Medulla oblongata (tissue), 1 donor: ENCODE data around the gene NET1.
"Not testable (repeated sequence)": the region's sequence is repeated elsewhere in the genome, so short reads cannot be mapped to it uniquely, and the experiment has no call there.

Experiments used
- DNase-seq: peaks from one replicate; pipeline ENCODE4 v3.0.0-alpha.2; 2015; ENCODE audit errors: extremely low spot score

The NET1 gene

DNA sequence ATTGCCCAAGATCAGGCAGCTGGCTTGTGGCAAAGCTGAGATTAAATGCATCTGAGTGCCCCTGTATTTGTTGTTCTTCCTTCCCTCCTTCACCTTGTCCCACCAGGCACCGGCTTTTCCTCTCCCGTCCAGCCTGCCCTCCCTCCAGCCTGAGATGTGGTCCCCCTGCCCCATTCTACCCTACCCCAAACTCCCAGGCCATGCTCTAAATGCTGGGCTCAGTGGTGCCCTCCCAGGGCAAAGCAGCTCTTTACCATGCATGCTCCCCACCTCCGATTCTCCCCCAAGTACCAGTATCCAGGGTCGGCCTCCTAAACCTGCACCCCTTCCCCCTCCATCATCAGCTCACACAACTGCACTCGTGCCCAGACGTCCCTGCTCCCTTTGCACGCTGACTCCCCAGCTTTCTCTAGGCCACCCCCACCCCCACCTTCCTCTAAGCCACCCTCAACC, 50.5 kb downstream of the NET1 start:
- DNase-seq: no peak

DNA sequence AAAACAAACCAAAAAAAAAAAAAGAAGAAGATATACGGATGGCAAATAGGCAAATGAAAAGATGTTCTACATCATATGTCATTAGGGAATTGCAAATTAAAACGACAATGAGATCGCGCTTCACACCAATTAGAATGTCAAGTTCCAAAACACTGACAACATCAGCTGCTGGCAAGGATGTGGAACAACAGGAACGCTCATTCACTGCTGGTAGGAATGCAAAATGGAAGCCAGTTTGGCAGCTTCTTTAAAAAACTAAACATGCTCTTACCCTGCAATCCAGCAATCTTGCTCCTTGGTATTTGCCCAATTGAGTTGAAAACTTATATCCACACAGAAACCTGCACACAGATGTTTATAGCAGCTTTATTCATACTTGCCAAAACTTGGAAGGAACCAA, 52.2 kb downstream of the NET1 start:
- no peak for DNase-seq

DNA sequence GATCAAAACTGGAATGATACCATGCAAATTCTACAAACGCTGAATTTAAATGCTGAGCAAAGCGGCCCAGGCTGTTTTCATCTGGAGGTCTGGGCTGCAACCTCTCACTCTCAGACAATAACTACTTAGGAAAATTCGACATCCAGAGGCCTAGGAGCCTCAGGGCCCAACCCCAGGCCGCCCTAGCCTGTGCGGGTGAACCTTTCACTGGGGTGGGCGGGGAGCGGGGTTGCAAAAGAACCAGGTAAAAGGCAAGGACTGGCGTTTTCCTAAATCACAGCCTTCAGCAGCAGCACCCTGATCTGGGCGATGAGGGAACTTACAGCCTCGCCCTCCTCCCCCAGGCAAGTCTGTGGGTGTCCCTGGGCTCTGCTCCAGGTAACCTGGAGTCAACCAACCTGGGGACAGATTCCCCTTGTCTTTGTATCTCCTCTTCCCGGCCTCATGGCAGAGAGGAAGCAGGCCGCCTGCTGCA, 53.7 kb downstream of the NET1 start:
- no peak for DNase-seq

DNA sequence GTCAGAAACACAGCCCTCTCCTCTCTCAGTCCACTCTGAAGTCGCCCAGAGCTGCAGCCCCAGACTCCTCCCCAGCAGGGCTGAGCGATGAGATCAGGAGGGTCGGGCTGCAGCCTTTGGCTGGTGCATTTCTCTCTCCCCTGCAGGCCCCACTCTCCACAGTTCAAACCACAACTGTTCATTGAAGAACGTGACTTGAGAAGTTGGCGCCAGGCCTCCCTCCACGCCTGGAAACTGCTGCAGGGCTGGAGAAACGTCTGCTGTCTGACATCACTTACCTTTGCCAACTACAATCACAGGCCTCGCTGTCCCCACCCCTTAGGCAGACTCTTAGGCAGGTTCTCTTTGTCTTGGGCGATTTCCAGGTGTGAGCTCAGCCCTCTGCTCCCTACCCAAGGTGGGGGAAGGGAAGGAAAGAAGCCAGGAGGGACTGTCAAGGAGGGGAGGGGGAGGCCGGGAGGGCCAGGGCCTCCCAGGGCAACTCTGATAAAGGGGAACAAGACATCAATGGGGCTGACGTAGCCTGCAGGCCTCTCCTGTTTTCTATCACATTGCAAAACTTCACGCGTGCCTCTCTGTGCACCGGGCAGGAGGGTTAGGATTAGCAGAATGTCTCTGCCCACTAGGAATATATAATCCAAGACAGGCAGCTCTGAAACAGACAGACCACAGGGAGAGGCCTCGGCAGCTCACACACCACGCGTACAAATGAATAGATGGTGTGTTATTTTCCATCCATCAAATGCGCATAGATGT, 54.3 kb downstream of the NET1 start:
- no peak for DNase-seq

DNA sequence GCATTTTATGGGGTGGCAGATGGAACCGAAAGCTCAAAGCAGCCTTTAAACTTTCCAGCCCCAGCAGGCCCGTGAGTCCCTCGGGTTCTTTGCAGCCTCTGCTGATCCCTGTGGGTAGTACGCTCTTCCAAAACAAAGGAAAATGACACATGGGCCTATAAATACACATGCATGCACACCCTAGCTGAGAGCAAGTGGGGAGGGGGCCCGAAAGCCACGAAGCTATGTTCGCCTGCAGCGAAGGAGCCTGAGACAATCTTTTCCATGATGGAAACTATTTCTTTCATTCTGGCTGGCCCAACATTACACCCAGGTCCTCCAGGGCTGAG, 54.8 kb downstream of the NET1 start:
- no peak for DNase-seq

DNA sequence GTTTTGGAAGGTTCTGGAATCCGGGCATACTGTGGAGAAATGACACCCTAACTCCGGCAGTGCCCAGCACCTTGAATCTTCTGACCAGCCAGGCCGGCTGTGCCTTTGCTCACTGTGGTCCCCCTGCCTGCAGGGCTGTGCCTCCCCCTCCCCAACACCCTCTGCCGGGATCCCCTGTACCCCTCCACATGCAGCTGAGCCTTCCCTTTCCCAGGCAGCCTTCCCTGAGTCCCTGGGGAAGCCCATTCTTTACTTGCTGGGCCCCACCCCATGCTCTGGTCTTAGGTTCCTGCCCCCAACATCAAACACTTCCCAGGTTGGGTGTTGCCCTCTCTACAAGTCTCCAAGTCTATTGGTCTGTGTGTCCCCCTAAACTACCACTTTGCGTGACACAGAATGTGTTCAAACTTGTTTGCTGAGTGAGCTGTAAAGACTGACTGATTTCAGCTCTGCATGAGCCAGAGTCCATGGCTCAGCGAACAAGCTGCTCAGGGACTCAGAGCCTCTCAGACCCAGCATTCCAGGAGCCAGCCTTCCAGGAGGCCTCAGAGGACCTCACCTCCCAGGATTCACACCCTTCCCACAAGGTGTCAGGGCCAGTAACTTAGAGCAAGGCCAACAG, 55.4 kb downstream of the NET1 start:
- DNase-seq: no peak

DNA sequence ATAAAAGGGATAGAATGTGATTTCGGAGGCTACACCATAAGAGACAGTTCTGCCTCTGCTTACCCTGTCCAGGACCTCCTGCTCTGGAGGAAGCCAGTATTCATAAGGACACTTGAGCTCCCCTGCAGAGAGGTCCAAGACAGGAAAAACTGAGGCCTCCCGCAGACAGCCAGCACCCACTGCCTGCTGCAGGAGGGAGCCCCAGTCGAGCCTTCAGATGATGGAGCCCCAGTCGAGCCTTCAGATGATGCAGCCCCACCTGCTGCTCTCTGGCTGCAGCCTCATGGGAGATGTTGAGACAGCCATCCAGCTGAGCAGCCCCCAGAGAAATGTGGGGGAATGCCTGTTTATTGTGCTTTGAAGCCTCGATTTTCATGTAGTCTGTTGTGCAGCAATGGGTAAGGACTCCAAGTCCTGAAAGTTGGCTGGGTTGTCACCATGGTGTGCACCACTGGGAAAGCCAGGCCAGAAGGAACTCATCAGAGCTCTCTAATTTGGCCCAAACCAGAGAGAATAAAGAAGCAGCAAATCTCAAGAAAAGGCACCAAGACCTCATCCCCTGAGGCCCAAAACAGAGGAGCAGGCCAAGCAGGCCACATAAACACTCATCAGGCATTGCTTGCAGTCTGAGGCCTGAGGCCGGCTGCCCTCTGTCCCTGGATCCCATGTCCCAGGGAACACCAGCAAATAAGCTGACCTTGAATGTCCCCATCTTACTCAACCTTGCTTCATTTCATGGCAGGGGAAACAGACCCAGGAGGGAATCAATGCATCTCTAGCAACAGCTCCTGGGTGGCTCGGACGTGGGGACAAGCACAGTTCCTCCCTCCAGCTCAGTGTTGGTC, 56.1 kb downstream of the NET1 start:
- no peak for DNase-seq

DNA sequence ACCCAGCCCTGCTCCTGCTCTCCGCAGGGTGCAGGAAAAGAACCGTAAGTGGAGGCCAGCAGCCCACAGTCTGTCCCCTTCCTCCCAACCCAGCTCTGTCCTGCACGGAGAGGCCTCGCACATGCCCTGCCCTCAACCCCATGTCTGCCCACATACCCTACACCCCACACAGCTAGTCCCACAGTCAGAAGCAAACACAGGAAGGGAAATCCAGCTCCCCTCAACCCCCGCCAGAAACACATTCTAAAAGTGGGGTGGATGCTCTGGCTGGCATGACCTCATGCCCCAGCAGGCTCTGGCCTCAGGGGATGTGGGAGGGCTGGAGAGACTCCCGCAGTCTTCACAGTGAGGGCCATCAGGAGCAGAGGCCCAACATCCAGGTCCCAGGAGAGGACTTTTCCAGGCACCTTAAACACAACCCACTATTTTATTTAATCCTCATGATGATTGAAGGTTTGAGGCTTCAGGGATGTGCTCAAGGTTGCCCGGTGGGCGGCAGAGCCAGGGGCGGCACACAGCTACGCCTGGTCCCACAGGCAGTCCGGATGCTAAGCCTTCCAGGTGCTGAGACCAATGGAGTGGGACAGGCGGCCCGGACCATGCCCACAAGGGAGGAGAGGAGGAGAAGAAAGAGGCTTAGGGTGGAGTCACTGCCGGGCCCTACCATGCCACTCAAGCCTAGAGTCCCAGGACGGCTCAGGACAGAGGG, 57.1 kb downstream of the NET1 start:
- DNase-seq: no peak

DNA sequence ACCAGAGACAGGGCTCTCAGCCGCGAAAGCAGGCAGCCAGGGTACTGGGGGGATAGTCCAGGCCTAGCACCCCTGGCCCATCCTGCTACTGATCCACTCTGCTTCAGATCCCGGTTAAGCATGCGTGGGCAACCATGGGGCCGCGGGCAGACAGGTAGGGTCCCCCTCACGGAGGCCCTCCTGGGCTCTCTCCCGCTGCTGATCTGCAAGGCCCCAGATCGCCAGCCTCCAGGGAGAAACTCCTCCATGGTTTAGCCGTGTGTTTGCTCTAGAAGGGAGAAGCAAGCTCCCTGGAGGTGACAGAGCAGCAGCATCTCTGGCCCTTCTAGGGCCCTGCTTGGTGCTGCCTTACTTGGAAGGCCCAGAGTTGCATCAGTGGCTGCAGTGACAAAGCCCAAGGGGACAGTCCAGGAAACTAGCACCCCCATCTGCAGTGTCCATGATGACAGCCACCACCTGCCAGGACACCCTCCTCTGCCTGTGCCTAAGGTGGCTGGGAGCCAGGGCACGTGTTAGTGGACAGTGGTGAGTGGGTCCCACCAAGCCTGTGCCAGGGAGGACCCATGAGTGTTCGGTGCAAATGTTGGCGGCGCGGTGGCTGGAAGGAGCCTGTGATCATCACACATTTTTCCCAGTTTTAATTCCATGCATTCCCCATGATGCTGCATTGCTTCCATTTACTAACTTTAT, 57.9 kb downstream of the NET1 start:
- no peak for DNase-seq

DNA sequence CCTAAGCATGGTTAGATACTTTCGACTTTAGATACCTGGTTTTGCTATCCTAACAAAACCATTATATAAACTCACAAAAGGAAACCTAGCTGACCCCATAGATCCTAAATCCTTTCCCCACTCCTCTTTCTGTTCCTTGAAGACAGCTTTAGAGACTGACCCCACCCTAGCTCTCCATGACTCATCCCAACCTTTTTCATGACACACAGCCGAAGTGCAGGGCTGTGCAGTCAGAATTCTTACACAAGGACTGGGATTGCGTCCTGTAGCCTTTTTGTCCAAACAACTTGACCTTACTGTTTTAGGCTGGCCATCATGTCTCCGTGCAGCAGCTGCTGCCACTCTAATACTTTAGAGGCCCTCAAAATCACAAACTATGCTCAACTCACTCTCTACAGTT, 62.3 kb downstream of the NET1 start:
- DNase-seq: not testable (repeated sequence)

DNA sequence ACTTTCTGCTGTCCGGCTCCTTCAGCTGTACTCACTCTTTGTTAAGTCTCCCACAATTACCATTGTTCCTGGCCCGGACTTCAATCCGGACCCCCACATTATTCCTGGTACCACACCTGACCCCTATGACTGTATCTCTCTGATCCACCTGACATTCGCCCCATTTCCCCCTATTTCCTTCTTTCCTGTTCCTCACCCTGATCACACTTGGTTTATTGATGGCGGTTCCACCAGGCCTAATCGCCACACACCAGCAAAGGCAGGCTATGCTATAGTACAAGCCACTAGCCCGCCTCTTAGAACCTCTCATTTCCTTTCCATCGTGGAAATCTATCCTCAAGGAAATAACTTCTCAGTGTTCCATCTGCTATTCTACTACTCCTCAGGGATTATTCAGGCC, 62.7 kb downstream of the NET1 start:
- DNase-seq: not testable (repeated sequence)

DNA sequence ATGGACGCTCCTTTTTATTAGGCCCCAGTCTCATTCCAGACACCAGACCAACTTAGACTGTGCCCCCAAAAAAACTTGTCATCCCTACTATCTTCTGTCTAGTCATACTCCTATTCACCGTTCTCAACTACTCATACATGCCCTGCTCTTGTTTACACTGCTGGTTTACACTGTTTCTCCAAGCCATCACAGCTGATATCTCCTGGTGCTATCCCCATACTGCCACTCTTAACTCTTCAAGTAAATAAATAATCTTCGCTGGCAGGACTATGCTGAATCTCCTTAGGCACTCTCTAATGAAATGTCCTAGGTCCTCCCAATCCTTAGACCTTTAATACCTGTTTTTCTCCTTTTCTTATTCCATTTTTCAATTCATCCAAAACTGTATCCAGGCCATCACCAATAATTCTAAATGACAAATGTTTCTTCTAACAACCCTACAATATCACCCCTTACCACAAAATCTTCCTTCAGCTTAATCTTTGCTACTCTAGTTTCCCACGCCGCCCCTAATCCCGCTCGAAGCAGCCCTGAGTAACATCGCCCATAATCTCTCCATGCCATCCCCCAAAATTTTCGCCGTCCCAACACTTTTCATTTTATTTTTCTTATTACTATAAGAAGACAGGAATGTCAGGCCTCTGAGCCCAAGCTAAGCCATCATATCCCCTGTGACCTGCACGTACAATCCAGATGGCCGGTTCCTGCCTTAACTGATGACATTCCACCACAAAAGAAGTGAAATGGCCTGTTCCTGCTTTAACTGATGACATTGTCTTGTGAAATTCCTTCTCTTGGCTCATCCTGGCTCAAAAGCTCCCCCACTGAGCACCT, 63.8 kb downstream of the NET1 start:
- DNase-seq: not testable (repeated sequence)

DNA sequence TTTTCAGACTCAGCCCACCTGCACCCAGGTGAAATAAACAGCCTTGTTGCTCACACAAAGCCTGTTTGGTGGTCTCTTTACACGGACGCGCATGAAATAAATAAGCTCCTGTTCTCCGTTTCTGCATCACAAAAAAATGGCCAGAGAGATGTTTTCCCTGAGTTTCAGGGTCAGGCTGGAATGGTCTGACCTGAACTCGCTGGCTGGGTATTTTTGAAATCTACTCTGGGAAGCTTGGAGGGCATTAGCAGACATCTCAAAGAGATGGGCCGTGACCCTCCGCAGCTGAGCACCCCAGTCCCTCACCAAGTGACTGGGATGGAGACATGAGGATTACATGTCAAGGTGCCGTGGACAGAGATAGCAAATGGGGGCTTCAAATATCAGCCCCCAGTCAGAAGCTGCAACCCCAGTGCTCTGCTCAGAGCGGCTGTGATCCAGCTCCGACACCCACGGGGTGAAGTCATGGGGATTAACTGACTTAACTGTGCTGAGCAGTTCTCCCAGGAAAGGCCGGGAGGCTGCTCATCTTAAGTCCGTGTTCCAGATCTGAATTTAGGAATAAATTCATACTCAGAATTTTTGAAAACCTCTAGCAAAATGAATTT, 64.7 kb downstream of the NET1 start:
- no peak for DNase-seq

DNA sequence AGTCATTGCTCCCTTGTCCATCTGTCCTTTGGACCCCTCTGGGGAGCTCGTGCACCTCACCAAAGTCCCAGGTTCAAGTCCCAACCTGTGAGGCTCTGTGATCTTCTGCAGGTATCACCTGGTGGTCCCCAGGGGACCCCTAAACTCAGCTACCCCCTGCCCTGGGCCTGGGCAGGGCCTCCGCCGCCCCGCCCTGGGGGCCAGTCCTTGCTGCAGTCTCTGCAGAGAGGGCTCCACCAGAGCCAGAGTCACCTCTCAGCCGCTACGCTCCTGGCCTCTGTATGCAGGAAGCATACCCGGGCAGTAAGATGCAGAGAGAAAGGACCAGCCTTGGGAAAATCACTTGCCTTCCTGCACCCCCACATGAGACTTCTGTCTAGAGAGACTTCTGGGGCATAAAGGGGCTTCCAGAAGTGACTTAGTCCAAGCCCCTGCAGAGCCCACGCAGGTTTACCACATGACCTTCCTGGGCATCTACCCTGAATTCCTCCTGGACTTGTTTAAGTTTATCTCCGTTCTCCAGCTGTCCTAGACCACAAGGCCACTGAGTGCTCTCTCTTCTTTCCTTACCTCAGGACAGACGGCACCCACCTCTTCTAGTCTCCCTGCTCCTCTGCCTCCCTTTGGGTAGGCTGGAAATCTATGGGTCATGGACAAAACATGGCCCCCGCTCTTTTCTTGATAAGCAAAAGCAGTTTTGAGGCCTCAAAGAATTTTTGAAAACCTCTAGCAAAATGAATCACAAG, 65.8 kb downstream of the NET1 start:
- DNase-seq: no peak

DNA sequence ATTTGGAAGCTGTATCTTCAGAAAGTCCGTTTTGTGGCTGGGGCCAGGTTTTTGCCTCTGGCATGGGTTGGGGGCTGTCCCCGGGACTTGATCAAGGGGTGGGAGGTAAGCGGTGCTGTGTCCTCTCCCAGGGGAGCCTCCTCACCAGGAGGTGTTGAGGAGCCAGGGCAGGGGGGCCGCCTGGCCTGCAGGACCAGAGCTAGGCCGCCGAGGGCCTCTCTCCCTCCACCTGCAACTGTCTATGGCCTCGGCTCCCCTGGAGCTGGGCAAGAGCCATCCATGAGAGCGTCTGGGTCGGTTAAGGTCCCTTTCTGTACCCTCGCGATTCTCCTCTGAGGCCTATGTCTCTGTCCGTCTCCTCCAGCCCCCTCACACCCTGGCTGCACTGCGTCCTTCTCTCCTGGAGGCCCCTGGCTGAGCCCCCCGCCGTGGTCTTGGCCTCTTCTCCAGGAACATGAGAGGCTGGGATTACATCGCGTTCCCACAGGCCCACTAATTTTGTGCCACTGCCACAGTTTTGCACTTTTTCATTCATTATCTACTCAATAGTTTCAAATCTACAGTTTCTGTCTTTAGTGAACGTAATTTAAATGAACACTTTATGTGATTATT, 66.4 kb downstream of the NET1 start:
- no peak for DNase-seq

DNA sequence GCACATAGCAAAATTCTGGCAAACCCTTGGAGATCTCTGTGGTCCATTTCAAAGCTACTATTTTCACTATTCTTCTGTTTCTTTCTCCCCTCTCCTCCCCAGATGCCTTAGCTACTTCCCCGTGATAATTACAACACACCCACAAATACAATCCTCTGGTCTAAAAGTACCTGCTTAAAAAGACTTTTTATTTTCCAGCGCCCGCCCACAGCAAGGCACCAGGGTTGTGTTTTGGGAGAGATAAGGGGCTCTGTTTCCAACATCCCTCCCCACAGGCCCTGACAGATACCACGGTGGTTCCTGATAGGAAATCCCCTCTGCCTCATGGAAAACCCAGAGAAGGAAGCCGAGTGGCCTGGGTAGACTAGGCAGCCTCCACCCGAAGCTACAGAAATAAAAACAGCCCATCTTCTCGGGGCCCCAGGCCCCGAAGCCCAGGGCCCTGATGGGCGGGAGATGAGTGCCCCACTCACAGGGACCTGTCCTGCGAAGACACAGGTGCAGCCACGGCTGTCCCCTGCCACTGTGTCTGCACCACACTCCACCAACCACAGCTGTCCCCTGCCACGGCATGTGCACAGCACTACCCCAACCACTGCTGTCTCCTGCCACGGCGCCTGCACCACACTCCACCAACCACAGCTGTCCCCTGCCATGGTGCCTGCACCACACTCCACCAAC, 67.3 kb downstream of the NET1 start:
- DNase-seq: no peak

DNA sequence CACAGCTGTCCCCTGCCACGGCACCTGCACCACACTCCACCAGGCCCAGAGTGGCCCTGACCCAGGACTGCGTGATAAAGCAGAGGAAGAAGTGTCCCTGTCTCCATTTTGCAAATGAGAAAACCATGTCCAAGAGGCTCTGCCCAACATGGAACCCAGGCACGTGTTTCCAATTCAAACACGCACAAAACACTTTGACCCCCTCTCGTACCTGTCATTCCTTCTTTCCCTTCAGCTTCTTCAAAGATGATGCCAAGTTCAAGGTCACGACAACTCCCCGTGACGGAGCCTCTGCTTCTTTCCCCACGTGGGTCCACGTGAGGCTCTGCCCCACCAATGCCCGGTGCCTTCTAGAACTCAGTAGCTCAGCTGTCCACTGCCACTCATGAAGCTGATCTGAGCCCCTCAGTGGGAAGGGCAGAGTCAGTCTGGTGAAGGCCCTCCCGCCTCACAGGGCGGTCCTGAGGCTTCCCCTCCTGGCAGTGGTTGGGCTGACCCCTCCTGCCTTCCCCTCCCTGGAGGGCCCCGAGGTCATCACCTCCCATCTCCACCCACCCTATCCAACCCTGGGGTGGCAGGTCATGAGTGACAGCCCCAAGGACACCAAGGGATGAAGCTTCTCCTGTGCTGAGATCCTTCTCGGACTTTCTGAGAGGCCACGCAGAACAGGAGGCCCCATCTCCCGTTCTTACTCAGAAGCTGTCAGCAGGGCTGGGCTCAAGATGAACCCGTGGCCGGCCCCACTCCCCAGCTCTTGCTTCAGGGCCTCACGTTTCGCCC, 68.0 kb downstream of the NET1 start:
- no peak for DNase-seq

DNA sequence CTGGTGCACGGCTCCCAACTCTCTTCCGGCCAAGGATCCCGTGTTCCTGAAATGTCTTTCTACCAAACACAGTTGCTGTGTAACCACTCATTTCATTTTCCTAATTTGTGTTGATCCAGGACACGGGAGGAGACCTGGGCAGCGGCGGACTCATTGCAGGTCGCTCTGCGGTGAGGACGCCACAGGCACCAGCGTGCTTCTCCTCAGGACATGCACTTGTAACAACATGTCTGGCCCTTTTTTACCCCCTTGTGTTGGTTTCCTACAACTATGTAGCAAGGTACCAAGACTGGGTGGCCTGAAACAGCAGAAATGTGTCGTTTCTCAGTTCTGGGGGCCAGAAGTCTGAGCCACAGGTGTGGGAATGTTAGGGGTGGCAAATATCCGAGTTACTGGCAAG, 68.8 kb downstream of the NET1 start:
- no peak for DNase-seq
